ENCODE data around the gene PML. TPM values are rescaled to one million over a fixed set of nuclear protein-coding genes. Genes with fewer than 3 reads are reported as not detected.

PML gene
- total and polyA plus RNA-seq, 8 donors: 16.0 to 170 (median 30.7) TPM

DNA sequence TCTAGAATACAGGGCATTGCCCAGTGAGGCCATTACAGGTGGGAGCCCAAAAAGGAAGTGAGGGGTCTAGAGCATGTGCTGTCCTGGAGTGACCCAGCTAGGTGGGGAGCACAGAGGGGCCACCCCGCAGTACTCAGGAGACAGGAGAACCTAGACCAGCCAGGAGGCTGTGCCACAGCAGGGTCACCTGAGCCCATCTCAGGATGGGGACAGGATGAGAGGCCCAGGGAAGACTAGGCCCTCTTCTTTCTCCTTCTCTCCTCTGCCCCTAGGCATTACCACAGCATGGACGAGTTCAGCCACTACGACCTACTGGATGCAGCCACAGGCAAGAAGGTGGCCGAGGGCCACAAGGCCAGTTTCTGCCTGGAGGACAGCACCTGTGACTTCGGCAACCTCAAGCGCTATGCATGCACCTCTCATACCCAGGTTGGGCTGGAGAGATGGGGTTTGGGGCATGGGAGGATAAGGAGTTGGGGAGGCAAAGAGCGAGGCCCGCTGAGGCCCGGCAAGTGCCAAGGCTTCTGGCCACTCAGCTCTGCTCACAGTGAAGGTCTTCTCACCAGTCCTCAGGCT lies 47.6 kb upstream of the PML start:
- Histone ChIP-seq H3K4me1 (peaks cover 5 to 38% (median 23%) of the 10 kb centered on the region in 4 donors), H3K9me3 (no peaks in the 10 kb centered on the region), H3K27me3 (no peaks in the 10 kb centered on the region), H3K4me3 (no peak overlapping the region), H3K27ac (no peak overlapping the region), H3K36me3 (peaks cover 10 to 40% (median 33%) of the 10 kb centered on the region in 4 donors)
- 93 to 98% (median 97%) methylated on average over 9 of the region's 9 CpGs for WGBS, 5 donors
- intact Hi-C loops (cut with DNase I; ENCODE audit: low total_unique reads): no loop called here
- no peak for DNase-seq
- no peak for TF ChIP-seq EP300 (IDR thresholded peaks at IDR 0.05)
- TF ChIP-seq POLR2AphosphoS5 (IDR thresholded peaks at IDR 0.05): no peak
- TF ChIP-seq POLR2A (IDR thresholded peaks at IDR 0.05): no peak
- TF ChIP-seq CTCF (IDR thresholded peaks at IDR 0.05): no peak

DNA sequence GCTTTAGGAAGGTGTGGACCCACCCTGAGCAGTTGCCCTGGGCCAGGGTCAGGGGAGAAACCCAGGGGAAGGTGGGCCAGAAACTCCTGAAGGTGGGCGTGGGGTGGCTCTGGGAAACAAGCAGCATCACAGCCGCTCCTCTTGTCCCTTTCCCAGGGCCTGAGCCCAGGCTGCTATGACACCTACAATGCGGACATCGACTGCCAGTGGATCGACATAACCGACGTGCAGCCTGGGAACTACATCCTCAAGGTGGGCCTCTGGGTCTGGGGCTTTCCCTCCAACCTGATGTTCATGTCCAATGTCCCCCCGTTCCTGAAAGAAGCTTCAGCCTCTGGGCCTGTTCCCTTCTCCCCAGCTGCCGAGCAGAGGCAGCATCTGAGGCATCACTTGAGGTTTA lies 46.9 kb upstream of the PML start:
- Histone ChIP-seq H3K36me3 (peaks cover 10 to 48% (median 33%) of the 10 kb centered on the region in 4 donors), H3K4me1 (peaks cover 12 to 44% (median 28%) of the 10 kb centered on the region in 4 donors), H3K9me3 (no peaks in the 10 kb centered on the region), H3K27me3 (no peaks in the 10 kb centered on the region), H3K4me3 (no peak overlapping the region), H3K27ac (no peak overlapping the region)
- TF ChIP-seq CTCF (IDR thresholded peaks at IDR 0.05) (no peak), POLR2A (IDR thresholded peaks at IDR 0.05) (no peak)
- DNase-seq: no peak
- intact Hi-C loops (cut with DNase I; ENCODE audit: low total_unique reads): no loop called here
- 92 to 95% (median 94%) methylated on average over 9 of the region's 9 CpGs for WGBS, 5 donors

- no peaks in the 10 kb centered on the region for H3K27me3 ChIP-seq
- no peak for DNase-seq
- H3K4me3 ChIP-seq: no peak overlapping the region
- no peak overlapping the region for H3K27ac ChIP-seq
- 89 to 97% (median 94%) methylated on average over 4 of the region's 4 CpGs for WGBS, 5 donors
- H3K36me3 ChIP-seq: peaks cover 10 to 48% (median 33%) of the 10 kb centered on the region in 4 donors
- intact Hi-C loops (cut with DNase I; ENCODE audit: low total_unique reads): no loop called here
- TF ChIP-seq POLR2AphosphoS5 (IDR thresholded peaks at IDR 0.05) (no peak), EP300 (IDR thresholded peaks at IDR 0.05) (no peak), POLR2A (IDR thresholded peaks at IDR 0.05) (no peak), CTCF (IDR thresholded peaks at IDR 0.05) (no peak)
- H3K4me1 ChIP-seq: peaks cover 16 to 49% (median 31%) of the 10 kb centered on the region in 4 donors
- no peaks in the 10 kb centered on the region for H3K9me3 ChIP-seq
Observed at GRCh38 chr15:73948396-73948795, 46.1 kb upstream of the PML start.

- Histone ChIP-seq H3K4me3 (no peak overlapping the region), H3K4me1 (peaks cover 17 to 46% (median 33%) of the 10 kb centered on the region in 4 donors), H3K9me3 (no peaks in the 10 kb centered on the region), H3K27ac (no peak overlapping the region), H3K27me3 (no peaks in the 10 kb centered on the region), H3K36me3 (peaks cover 10 to 48% (median 33%) of the 10 kb centered on the region in 4 donors)
- intact Hi-C loops (cut with DNase I; ENCODE audit: low total_unique reads): no loop called here
- TF ChIP-seq EP300 (IDR thresholded peaks at IDR 0.05) (no peak), POLR2AphosphoS5 (IDR thresholded peaks at IDR 0.05) (no peak), POLR2A (IDR thresholded peaks at IDR 0.05) (no peak), CTCF (IDR thresholded peaks at IDR 0.05) (no peak)
- WGBS, 5 donors: 70 to 79% (median 76%) methylated on average over 4 of the region's 4 CpGs
- no peak for DNase-seq
Observed at GRCh38 chr15:73948982-73949381, 45.5 kb upstream of the PML start.

Data from stomach (tissue), 9 donors.